COLO668 (cell line): Measurements from ENCODE around the gene VTA1.
"Not testable (repeated sequence)": the region's sequence is repeated elsewhere in the genome, so short reads cannot be mapped to it uniquely, and the experiment has no call there.

Source experiments
- DNase-seq: peaks from one replicate; lab custom pipeline; 2025; ENCODE audit not compliant: unreplicated experiment; lab: John Stamatoyannopoulos, UW

VTA1 gene

DNA sequence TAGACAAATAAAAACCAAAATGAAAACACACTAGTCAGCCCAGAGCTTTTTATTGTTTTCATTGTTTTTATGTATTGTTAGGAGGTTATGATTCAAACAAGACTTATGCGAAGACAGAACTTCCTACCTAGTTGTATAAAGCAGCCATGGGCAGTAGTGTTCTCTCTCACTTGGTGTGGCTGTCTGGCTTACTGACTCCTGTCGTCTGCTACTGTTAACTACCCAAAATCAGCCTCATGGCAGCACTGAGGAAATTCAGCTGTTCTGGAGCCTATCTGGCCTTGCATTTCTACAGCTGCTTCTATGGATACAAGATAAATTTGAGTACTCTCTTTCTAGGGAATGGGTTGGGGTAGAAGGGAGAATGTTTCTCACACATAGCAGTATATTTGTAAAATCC lies 20.4 kb downstream of the VTA1 start:
- no peak for DNase-seq

DNA sequence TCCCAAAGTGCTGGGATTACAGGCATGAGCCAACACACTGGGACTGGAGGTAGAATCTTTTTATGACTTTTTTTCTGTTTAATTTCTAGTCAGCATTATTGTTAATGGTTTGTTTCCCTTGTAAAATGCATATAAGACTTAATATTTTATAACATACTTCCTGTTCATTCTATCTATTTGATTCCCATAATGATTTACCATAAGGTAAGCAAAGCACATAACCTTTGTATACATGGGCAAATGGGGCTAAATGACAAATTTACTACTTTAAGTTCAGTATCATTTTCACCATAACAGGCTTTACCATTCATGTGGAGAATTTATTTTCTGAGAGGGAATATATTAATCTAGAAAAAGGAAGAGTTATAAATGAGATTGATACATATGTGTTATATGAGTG lies 24.3 kb downstream of the VTA1 start:
- DNase-seq, result no peak

DNA sequence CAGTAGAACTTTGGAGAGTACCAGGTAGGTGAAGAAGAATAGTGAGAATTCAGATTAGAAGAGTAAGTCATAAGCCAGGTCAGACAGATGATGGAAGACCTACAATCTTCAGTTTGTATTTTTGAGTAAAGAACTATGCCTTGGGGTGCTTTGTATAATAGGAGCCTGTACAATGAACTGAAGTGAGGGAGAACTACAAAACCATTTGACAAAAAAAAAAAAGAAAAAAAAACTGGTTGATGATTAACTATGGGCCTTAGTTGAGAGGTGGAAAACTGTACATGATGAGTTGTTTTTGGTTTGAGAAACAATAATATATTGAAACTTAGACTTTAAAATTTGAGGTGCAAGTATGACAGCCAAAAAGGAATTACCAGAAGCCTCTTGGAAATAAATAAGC lies 25.7 kb downstream of the VTA1 start:
- DNase-seq, result no peak

DNA sequence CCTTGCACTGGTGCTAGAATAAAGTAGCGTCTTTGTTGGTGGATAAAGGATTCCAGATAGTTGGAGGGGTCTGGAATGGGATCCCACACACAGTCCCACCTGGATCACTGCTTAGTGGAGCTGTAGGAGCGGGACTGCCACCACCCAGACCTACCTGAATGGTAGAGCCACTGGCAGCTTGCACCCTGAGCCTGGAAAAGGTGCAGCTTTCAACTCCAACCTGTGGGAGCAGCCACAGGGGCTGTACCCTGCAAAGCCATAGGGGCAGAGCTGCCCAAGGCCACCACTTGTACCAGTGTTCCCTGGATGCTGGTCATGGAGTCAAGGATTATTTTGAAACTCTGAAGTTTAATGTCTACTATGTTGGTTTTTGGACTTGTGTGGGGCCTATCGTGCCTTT lies 26.9 kb downstream of the VTA1 start:
- no peak for DNase-seq

DNA sequence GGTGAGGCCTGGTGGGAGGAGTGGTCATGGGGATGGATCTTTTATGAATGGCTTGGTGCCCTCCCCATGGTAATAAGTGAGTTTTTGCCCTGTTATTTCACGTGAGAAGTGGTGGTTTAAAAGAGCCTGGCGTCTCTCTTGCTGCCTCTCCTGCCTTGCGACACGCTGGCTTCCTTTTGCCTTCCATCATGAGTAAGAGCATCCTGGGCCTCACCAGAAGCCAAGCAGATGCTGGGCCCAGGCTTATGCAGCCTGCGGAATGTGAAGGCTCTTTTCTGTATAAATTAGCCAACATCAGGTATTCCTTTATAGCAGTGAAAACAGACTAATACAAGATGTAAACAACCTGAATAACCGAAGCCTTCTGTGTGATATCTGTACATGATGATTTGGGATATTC lies 27.6 kb downstream of the VTA1 start:
- no peak for DNase-seq

DNA sequence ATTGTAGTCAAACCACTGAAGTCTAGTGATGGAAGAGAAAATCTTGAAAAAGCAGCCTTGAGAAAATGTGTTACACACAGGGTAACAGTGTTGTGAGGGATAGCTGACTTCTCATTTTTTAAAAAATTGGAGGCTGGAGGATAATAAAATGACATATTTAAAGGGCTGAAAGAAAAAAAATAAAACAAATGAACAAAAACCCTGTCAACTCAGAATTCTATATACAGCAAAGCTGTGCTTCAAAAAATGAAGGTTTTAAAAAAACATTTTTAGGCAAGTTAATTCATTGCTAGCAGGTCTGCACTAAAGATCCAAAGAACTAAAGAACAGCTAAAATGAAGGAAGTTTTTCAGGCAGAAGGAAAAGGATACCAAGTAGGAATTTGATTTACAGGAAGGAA lies 31.1 kb downstream of the VTA1 start:
- DNase-seq, result no peak

DNA sequence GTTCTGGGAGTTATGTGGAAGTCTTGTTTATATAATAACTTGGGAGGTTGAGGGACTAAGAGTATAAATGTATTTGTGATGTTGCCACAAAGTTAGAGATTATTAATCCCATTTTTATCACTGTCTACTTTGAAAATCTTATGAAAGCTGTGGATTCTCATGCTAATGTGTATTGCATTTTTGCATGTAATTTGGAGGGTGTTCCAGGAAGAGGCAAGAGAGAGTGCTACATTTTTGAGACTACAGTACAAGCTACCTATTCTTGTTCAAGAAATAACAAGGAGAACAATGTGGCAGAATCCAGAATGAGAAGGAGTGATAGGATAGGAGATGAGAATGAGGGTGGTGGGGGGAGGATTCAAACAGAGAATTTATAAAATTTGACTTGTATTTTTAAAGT lies 34.9 kb downstream of the VTA1 start:
- no peak for DNase-seq

DNA sequence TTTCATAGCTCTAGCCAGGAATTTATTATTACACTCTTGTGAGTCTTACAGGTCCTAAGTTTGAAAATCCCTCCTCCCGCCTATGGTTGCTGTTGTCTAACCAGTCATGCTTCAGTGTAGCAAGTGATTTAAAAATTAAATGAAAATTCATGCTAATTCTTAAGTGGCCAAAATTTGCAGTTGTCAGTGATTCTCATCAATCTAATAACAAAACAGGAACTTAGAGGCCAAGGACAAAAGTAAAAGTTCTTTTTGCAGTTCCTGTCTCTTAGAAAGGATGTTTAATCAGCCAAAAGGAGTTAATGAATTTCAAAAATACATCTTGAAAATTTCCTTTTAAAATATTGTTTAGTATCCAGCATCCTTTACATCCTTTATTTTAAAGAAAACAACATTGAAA lies 36.3 kb downstream of the VTA1 start:
- DNase-seq, result no peak

DNA sequence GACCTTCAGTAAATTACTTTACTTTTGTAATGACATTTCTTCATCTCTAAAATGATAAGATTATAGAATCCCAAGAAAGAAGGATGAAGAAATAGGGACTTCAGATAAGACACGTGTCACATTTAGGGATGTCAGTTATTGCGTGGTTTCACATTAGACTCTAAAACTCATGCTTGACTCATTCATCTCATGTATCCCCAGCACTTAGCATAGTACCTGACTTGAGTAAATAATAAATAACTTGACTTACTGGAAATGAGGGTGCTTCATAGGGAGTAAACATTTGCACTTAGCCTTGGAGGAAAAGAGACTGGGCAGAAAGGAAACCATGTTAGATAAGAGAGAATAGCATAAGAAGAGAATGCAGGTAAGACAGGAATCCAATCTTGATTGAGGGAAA lies 37.2 kb downstream of the VTA1 start:
- no peak for DNase-seq

DNA sequence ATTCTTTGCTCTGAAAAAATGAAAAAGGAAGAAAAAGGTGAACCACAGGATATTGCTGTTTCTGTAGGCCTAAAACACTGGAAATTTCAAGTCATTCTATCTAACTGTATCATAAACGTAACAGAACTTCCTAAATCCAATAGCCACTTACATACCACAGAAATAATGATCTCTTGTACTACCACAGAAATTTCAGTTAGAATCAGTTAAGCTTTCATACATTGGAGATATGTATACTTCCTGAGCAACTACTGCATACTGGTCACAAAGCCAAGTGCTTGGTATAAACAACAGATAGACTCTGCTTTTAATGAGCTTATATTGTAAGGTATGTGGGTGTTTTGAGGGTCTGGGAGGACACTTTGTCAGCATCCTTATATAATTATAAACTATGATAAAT lies 38.6 kb downstream of the VTA1 start:
- no peak for DNase-seq

DNA sequence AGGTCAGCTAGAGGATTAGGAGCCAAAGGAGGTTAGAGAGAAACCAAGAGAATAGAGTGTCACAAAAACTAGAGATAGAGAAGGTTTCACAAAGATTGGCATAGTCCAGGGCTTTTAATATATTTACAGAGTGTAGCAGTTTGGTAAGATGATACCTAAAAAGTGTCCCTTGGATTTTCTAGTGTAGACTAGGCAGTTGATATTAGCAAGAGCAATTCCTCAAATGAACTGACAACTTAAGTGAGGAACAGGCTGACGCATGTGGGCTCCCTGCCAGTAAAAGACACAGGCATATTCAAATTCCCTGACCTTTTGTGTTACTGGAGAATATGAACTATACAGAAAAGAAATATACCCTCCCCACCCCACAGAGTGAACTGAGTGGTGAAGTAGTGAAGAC lies 40.1 kb downstream of the VTA1 start:
- DNase-seq, result peak; percentile 12

DNA sequence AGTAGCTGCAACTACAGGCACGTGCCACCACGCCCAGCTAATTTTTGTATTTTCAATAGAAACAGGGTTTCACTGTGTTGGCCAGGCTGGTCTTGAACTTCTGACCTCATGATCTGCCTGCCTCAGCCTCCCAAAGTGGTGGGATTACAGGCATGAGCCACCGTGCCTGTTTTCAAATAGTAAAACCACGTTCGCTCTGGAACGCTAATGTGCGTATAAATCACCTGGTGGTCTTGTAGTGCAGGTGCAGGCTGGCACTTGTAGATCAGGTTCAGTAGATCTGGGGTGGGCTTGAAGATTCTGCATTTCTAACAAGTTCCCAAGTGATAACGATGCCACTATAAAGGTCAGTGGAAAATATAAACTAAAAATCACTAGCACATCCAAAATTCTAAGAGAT lies 41.3 kb downstream of the VTA1 start:
- not testable (repeated sequence) for DNase-seq

DNA sequence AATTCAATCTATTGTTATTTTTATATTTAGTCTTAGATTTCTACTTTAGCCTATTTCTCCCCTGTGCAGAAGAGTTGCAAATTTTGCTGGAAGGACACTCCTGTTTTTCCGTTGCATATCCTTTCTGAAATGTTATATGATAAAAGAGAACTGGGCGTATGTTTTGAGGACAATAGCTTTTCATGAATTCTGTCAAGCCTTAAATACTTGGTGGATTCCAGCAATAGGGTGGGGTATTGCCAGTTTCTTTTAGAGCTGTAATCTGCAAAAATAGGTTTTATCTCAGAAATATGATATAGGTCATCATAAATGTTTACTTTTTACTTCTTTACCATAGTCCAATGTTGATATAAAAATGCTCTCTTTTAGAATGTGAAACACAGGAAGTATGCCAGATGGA lies 42.0 kb downstream of the VTA1 start:
- DNase-seq, result no peak

DNA sequence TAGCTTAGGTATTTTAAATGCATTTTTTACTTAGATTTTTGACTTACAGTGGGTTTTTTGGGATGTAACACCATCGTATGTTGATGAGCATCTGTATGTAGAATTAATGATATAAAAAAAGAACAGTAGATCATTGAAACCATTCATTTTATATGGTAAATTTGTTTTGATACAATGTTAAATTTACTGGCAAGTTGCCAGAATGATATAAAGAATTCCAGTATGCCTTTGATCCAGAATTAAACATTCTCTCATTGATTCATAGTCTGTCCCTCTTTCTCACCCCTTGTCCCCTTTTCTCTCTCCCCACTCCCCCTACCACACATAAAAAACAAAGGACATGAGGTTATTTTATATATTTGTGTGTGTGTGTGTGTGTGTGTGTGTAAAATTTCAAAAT lies 45.3 kb downstream of the VTA1 start:
- no peak for DNase-seq

DNA sequence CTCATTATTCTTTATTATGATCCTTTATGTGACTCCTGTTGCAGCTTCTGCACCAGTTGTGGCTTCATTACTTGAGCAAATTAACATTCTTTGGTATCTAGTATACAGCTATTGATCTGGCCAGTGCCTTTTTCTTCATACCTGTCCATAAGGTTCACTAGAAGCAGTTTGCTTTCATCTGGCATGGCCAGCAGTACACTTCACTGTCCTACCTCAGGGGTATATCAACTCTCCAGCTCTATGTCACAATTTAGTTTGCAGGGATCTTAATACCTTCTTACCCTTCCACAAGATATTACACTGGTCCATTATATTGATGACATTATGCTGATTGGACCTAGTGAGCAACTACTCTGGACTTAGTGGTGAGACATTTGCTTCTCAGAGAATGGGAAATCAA lies 46.6 kb downstream of the VTA1 start:
- DNase-seq, result no peak

DNA sequence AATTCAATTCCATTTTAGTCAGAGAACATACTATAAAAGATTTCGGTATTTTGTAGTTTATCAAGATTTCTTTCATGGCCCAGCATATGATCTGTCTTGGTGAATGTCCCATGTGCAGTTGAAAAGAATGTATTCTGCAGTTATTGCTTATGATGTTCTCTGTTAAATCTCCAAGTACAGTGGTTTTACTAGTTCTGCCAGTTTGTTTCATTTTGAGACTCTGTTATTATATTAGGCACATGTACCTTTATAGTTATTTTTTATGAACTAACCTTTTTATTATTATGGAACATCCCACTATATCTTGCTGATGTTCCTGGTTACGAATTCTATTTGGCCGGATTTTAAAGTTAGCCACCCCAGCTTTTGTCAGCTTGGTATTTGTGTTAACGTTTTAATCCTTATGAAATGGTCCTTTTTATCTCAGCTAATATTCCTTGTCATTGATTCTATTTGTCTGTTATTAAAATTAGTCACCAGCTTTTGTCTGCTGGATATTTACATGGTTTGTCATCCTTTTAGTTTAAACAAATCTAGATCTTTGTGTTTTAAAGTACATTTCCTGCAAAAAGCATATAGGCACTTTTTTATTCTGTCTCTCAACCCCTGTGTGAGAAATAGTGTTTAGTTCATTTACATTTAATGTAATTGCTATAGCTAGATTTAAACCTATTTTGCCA lies 48.9 kb downstream of the VTA1 start:
- DNase-seq, result no peak

DNA sequence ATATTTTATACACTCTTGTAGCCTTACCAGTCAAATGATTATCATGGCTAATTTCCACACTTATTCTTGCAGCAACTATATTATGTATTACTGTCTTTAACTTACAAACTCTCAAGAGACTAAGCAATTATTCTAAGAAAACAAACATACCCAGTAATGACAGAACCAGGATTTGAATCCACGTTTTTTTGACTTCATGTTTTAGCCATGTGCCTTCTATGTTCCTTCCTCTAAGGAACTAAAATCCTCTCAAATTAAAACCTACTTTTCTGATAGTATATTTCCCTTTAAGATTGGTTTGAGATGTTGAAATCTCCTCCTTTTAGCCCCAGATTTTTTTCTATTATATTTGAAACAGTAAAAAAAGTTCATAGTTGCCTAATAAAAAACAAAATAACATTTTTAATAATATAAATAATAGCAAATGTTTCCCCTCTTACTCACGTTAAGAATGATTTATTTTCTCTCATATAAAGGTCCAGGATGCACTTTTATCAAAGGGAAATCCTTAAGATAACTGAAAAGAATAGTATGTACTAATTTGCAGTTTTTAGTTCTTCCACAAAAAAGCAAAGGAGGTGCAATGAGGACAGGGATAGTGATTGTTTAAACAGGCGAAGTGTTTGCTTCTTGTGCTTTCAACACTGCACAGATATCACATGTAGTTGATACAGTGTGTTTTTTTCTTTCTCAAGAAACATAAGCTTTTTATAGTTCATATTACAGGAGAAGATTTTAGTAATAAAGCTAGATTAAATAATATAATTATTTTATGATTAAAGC lies 54.0 kb downstream of the VTA1 start:
- no peak for DNase-seq

DNA sequence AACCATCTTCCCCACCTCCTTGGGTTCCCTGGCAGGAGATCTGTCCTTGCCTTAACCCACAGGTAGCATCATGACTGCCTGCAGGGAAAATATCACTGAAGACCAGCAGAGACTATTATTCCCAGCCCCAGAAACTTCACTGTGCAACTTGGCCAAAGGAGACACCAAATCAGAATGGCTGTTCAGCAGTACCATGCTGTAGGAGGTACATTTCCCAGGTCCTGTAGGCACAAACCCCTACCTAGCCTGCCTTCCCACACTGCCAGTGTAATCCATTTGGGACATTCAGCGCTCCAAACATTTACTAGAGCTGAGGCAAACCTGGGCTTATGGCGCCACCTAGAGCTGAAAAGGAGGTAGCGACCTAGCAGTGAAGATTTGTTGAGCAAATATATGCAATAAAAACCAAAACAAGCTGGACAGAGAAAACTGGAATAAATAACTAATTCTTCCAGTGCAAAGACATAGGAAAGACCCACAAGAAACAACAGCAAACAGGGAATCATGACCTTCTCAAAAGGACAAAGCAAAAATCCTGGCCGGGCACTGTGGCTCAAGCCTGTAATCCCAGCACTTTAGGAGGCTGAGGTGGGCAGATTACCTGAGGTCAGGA lies 60.3 kb downstream of the VTA1 start:
- DNase-seq, result peak; percentile 11

DNA sequence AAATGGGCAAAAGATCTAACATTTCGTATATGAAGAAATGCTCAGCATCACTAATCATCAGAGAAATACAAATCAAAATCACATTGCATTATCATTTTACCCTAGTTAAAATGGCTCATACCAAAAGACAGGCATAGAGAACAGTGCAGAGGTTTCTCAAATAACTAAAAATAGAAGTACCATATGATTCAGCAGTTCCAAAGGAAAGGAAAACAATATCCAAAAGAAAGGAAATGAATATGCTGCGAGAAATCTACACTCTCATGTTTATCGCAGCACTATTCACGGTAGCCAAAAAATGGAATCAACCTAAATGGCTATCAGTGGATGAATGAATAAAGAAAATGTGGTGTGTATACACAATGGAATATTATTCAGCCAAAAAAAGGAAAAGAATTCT lies 63.5 kb downstream of the VTA1 start:
- DNase-seq, result no peak

DNA sequence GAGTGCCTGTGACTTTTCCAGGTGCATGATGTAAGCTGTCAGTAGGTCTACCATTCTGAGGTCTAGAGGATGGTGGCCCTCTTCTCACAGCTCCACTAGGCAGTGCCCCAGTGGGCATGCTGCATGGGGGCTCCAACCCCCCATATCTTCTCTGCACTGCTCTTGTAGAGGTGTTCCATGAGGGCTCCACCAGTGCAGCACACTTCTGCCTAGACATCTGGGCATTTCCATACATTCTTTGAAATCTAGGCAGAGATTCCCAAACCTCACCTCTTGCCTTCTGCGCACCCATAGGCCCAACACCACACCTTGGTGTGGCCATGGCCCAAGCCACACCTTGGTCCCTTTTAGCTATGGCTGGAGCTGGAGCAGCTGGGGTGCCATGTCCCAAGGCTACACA lies 66.3 kb downstream of the VTA1 start:
- DNase-seq, result no peak

DNA sequence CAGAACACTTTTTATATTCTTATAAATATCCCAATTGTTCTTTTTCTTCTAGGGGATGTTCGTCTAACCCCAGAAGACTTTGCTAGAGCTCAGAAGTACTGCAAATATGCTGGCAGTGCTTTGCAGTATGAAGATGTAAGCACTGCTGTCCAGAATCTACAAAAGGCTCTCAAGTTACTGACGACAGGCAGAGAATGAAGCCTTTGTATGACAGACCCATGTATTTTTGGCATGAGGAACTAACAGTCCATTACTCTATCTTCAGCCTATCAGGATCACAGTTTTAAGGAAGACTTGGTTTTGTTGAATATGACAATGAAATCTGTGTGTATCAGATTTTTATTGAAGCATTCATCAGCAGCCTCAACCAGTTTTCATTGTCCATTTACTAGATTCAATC lies 71.4 kb downstream of the VTA1 start:
- no peak for DNase-seq

DNA sequence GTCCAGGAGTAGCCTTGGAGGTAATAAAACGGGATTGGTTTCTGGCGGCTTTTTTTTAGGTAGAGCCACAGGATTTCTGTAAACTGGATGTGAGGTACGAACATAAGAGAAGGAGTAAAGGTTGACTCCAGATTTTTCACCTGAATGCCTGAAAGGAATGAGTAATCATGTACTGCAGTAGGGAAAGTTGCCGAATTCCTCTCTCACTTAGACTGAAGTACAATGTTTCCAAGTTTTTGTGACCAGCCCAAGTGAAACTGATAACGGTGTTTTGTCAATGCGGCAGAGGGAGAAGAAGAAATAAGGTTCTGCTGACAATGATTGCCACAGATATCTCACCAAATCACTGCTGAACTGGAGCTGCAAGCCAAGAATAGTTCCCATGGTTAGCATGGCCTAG lies 75.0 kb downstream of the VTA1 start:
- DNase-seq, result no peak

DNA sequence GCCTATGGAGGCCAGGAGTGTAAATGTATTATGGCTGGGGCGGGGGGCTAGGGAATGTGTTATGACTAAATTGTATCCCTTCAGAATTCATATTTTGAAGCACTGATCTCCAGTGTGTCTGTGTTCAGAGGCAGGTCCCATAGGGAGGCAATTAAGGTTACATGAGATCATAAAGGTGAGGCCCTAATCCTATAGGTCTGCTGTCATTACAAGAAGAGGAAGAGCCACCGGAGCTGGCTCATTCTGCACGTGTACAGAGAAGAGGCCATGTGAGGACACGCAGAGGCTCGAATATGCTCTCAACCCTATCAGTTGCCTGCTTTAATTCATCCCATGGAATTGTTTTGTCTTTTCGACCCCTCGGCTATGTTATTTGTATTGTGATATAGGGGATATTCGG lies 76.9 kb downstream of the VTA1 start:
- DNase-seq, result no peak
